Trophoblast cell (in vitro differentiated cells and primary cell): Measurements from ENCODE around the gene PRSS22.

Source experiments
- DNase-seq, 2 donors: peaks; one replicate each; pipeline ENCODE4 v3.0.0-alpha.2; 2016
- H2AFZ ChIP-seq: 2 replicates; pipeline ENCODE4 v1.6.1; 2013; ENCODE audit warnings: low read length, moderate library complexity, mild to moderate bottlenecking; ENCODE audit not compliant: insufficient read depth, poor library complexity
- H2AK5ac ChIP-seq: 2 replicates; pipeline ENCODE4 v1.6.1; 2013; ENCODE audit warnings: mild to moderate bottlenecking, low read length
- H2BK120ac ChIP-seq: 2 replicates; pipeline ENCODE4 v1.6.1; 2013; ENCODE audit warnings: low read length, mild to moderate bottlenecking, moderate library complexity; ENCODE audit not compliant: insufficient read depth, poor library complexity
- H2BK12ac ChIP-seq: 2 replicates; pipeline ENCODE4 v1.6.1; 2013; ENCODE audit warnings: mild to moderate bottlenecking, low read length, moderate library complexity
- H2BK5ac ChIP-seq: 2 replicates; pipeline ENCODE4 v1.6.1; 2013; ENCODE audit warnings: low read length, low read depth, moderate library complexity, mild to moderate bottlenecking; ENCODE audit not compliant: poor library complexity
- H3K14ac ChIP-seq: 2 replicates; pipeline ENCODE4 v1.6.1; 2013; ENCODE audit warnings: mild to moderate bottlenecking, low read length
- H3K18ac ChIP-seq: 2 replicates; pipeline ENCODE4 v1.6.1; 2013; ENCODE audit warnings: mild to moderate bottlenecking, low read length
- H3K23ac ChIP-seq: 2 replicates; pipeline ENCODE4 v1.6.1; 2013; ENCODE audit warnings: low read length
- H3K27ac ChIP-seq: 2 replicates; pipeline ENCODE4 v1.5.1; 2013; ENCODE audit warnings: low read depth, mild to moderate bottlenecking, inconsistent platforms, low read length, moderate library complexity
- H3K27me3 ChIP-seq: 2 replicates; pipeline ENCODE4 v1.6.1; 2013; ENCODE audit warnings: inconsistent platforms, mild to moderate bottlenecking, low read length, moderate library complexity; ENCODE audit not compliant: insufficient read depth
- H3K36me3 ChIP-seq, 2 experiments: 1 replicate in 1 of 2; 2 replicates in 1 of 2; pipeline ENCODE4 v1.6.1; 2013; ENCODE audit warnings: low read length in 2 of 2, mild to moderate bottlenecking in 2 of 2, moderate library complexity in 1 of 2; ENCODE audit not compliant: insufficient read depth in 2 of 2, control insufficient read depth in 1 of 2
- H3K4ac ChIP-seq: 2 replicates; pipeline ENCODE4 v1.6.1; 2013; ENCODE audit warnings: low read depth, mild to moderate bottlenecking, low read length, moderate library complexity
- H3K4me1 ChIP-seq, 2 experiments: 1 replicate in 1 of 2; 2 replicates in 1 of 2; pipeline ENCODE4 v1.6.1; 2013; ENCODE audit warnings: low read length in 2 of 2, mild to moderate bottlenecking in 2 of 2, moderate library complexity in 1 of 2; ENCODE audit not compliant: insufficient read depth in 2 of 2, control insufficient read depth in 1 of 2
- H3K4me2 ChIP-seq: 2 replicates; pipeline ENCODE4 v1.6.1; 2013; ENCODE audit warnings: inconsistent platforms, mild to moderate bottlenecking, low read length, moderate library complexity
- H3K4me3 ChIP-seq: 2 replicates; pipeline ENCODE4 v1.5.1; 2013; ENCODE audit warnings: mild to moderate bottlenecking, low read depth, low read length, inconsistent platforms
- H3K79me1 ChIP-seq: one replicate; pipeline ENCODE4 v1.6.1; 2013; ENCODE audit warnings: low read length
- H3K79me2 ChIP-seq: 2 replicates; pipeline ENCODE4 v1.6.1; 2013; ENCODE audit warnings: low read length, mild to moderate bottlenecking; ENCODE audit not compliant: control insufficient read depth, insufficient read depth, poor library complexity
- H3K9ac ChIP-seq: 2 replicates; pipeline ENCODE4 v1.6.1; 2013; ENCODE audit warnings: mild to moderate bottlenecking, low read length
- H3K9me3 ChIP-seq: 2 replicates; pipeline ENCODE4 v1.6.1; 2013; ENCODE audit warnings: low read depth, mild to moderate bottlenecking, control low read depth, inconsistent platforms, low read length; ENCODE audit not compliant: insufficient read depth
- H4K12ac ChIP-seq: 2 replicates; pipeline ENCODE4 v1.6.1; 2013; ENCODE audit warnings: low read depth, mild to moderate bottlenecking, low read length, moderate library complexity
- H4K8ac ChIP-seq: 2 replicates; pipeline ENCODE4 v1.6.1; 2013; ENCODE audit warnings: low read depth, mild to moderate bottlenecking, low read length, moderate library complexity
- H4K91ac ChIP-seq: one replicate; pipeline ENCODE4 v1.6.1; 2013; ENCODE audit warnings: low read depth, mild to moderate bottlenecking, low read length, moderate library complexity
- WGBS: extraction: QIAGEN DNeasy Blood & Tissue Kit; methylation state at CpG from one replicate; pipeline ENCODE4 v1.1.7; 2013; ENCODE audit warnings: missing lambda C conversion rate; ENCODE audit not compliant: insufficient read length, insufficient coverage; ENCODE audit errors: extremely low coverage; 5-methylcytosine and 5-hydroxymethylcytosine counted together

PRSS22 gene

GRCh38 chr16:2828876-2829430 is 29.0 kb downstream of the PRSS22 start:
- Histone ChIP-seq H3K4ac (no peak overlapping the region), H3K79me2 (no peaks in the 10 kb centered on the region), H2BK120ac (no peak overlapping the region), H2AFZ (no peak overlapping the region), H3K14ac (no peak overlapping the region), H3K36me3 (no peaks in the 10 kb centered on the region), H3K4me2 (no peak overlapping the region), H3K23ac (no peak overlapping the region), H2BK5ac (no peak overlapping the region), H3K27me3 (no peaks in the 10 kb centered on the region), H3K9ac (no peak overlapping the region), H4K8ac (no peak overlapping the region), H4K91ac (no peak overlapping the region), H4K12ac (no peak overlapping the region), H3K27ac (no peak overlapping the region), H3K9me3 (no peaks in the 10 kb centered on the region), H3K18ac (no peak overlapping the region), H2AK5ac (no peak overlapping the region), H2BK12ac (no peak overlapping the region), H3K4me3 (no peak overlapping the region), H3K79me1 (no peaks in the 10 kb centered on the region), H3K4me1 (no peaks in the 10 kb centered on the region)
- peak; percentile 98 to 99 for DNase-seq
- no CpG with 5 or more reads among the region's 17 CpGs for WGBS

- Histone ChIP-seq H3K27me3 (no peaks in the 10 kb centered on the region), H3K9me3 (no peaks in the 10 kb centered on the region), H3K4me2 (no peak overlapping the region), H3K14ac (no peak overlapping the region), H2BK120ac (no peak overlapping the region), H3K36me3 (no peaks in the 10 kb centered on the region), H2AFZ (no peak overlapping the region), H2BK5ac (no peak overlapping the region), H2BK12ac (no peak overlapping the region), H3K4ac (no peak overlapping the region), H3K23ac (no peak overlapping the region), H3K9ac (no peak overlapping the region), H3K4me3 (no peak overlapping the region), H4K8ac (no peak overlapping the region), H4K12ac (no peak overlapping the region), H3K79me1 (no peaks in the 10 kb centered on the region), H3K79me2 (no peaks in the 10 kb centered on the region), H3K27ac (no peak overlapping the region), H2AK5ac (no peak overlapping the region), H3K4me1 (no peaks in the 10 kb centered on the region), H4K91ac (no peak overlapping the region), H3K18ac (no peak overlapping the region)
- WGBS = no CpG with 5 or more reads among the region's 8 CpGs
- DNase-seq = no peak
These were observed 29.5 kb downstream of the PRSS22 start for GRCh38 chr16:2828521-2828840.

- no peak overlapping the region for H4K8ac ChIP-seq
- WGBS = no CpG with 5 or more reads among the region's 14 CpGs
These were observed 30.0 kb downstream of the PRSS22 start for GRCh38 chr16:2827831-2828520.

GRCh38 chr16:2827374-2827791 is 30.6 kb downstream of the PRSS22 start:
- H3K9ac ChIP-seq = no peak overlapping the region
- DNase-seq = no peak
- no peak overlapping the region for H2AK5ac ChIP-seq
- H3K79me2 ChIP-seq = no peaks in the 10 kb centered on the region
- H3K79me1 ChIP-seq = no peaks in the 10 kb centered on the region
- no peak overlapping the region for H3K14ac ChIP-seq
- H3K4me1 ChIP-seq = no peaks in the 10 kb centered on the region
- H3K27ac ChIP-seq = no peak overlapping the region
- H3K27me3 ChIP-seq = no peaks in the 10 kb centered on the region
- no peak overlapping the region for H3K4me2 ChIP-seq
- no peak overlapping the region for H3K18ac ChIP-seq
- H2BK5ac ChIP-seq = no peak overlapping the region
- H2BK12ac ChIP-seq = no peak overlapping the region
- H2AFZ ChIP-seq = no peak overlapping the region
- WGBS = no CpG with 5 or more reads among the region's 15 CpGs
- H3K23ac ChIP-seq = no peak overlapping the region
- H3K9me3 ChIP-seq = no peaks in the 10 kb centered on the region
- no peak overlapping the region for H4K12ac ChIP-seq
- H3K4ac ChIP-seq = no peak overlapping the region
- no peak overlapping the region for H4K8ac ChIP-seq
- no peaks in the 10 kb centered on the region for H3K36me3 ChIP-seq
- H3K4me3 ChIP-seq = no peak overlapping the region
- no peak overlapping the region for H2BK120ac ChIP-seq
- H4K91ac ChIP-seq = no peak overlapping the region

More at GRCh38 chr16:2827831-2828520, 30.0 kb downstream of the PRSS22 start:
- no peak overlapping the region for H4K91ac ChIP-seq
- no peak overlapping the region for H2BK5ac ChIP-seq
- H3K4me2 ChIP-seq = no peak overlapping the region
- H3K27ac ChIP-seq = no peak overlapping the region
- no peak overlapping the region for H2AK5ac ChIP-seq
- H3K27me3 ChIP-seq = no peaks in the 10 kb centered on the region
- H4K12ac ChIP-seq = no peak overlapping the region
- no peaks in the 10 kb centered on the region for H3K36me3 ChIP-seq
- no peak overlapping the region for H2BK12ac ChIP-seq
- H3K4ac ChIP-seq = no peak overlapping the region
- H3K18ac ChIP-seq = no peak overlapping the region
- H3K4me1 ChIP-seq = no peaks in the 10 kb centered on the region
- no peaks in the 10 kb centered on the region for H3K9me3 ChIP-seq
- H2AFZ ChIP-seq = no peak overlapping the region
- DNase-seq = peak; percentile 92 to 95
- H2BK120ac ChIP-seq = no peak overlapping the region
- H3K79me2 ChIP-seq = no peaks in the 10 kb centered on the region
- no peaks in the 10 kb centered on the region for H3K79me1 ChIP-seq
- H3K4me3 ChIP-seq = no peak overlapping the region
- no peak overlapping the region for H3K9ac ChIP-seq
- H3K23ac ChIP-seq = no peak overlapping the region
- H3K14ac ChIP-seq = no peak overlapping the region
